ENCODE data around the gene WTAP.
A peak's percentile ranks its signal among the peaks of the same experiment; 100 is the strongest.
"Not testable (repeated sequence)": the region's sequence is repeated elsewhere in the genome, so short reads cannot be mapped to it uniquely, and the experiment has no call there.

The WTAP gene

DNA sequence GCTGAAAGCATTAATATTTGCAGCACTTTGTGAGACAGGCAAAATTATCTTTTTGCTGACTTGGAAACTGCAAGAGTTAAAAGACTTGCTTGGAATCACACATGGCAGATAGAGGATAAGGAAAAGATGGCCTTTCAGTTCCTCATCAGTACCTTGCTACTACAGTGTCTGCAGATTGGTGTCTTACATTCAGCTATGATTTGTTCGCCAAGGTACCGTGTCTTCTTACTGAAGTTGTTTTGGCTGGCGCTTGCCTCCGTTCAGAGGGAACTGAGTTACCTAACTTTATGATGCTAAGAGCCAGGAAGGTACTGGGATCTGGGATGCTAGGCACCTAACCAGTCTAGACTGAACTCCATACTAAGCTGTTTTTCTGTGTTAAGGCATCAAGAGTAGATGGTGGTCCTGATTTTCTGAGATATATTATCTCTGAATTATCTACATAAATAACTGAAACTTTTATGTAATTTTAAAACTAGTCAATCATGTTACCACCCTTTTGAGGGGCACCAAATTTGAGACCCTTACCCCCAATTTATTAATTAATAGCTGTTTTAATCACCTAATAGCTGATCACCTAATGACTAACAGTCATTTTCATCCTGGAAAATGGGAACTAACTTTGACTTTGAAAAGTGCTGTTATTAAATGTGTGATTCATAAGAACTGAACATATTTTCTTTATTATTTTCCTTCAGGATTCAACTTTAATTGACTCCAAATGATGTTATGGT is 2.5 kb downstream of the WTAP start:
- no peak for DNase-seq (ENCODE audit: low read depth in 2 of 2)

DNA sequence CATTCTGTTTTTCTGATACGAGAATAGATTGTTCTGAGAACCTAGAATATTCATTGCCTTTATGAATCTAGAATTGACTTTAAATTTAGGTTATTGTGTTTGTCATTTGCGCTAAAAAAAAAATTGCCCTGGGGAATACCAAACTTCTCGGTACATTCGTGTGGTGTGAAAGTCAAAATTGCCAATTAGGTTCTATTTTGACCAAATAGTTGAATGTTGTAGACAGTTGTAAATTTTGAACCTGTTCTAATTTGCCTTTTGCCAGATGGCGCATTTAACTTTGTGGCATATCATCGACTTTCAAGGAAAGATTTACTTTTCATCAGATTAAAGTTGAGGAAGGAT is 3.0 kb downstream of the WTAP start:
- DNase-seq (ENCODE audit: low read depth in 2 of 2), result no peak

DNA sequence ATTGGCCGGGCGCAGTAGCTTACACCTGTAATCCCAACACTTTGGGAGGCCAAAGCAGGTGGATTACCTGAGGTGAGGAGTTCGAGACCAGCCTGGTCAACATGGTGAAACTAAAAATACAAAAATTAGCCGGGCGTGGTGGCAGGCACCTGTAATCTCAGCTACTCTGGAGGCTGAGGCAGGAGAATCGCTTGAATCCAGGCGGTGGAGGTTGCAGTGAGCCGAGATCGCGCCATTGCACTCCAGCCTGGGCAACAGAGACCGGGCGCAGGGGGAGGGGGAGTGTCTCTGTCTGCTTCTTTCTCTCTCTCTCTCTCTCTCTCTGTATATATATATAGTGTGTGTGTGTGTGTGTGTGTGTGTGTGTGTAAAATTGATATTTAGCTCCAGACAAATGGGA is 5.2 kb downstream of the WTAP start:
- DNase-seq (ENCODE audit: low read depth in 2 of 2), result not testable (repeated sequence)

DNA sequence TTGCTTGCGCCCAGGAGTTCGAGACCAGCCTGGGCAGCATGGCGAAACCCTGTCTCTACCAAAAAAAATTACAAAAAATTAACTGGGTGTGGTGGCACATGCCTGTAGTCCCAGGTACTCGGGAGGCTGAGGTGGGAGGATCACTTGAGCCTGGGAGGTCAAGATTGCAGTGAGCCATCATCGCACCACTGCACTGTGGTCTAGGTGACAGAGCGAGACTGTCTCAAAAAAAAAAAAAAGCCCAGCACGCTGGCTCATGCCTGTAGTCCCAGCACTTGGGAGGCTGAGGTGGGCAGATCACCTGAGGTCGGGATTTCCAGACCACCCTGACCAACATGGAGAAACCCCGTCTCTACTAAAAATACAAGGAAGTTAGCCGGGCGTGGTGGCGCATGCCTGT is 6.1 kb downstream of the WTAP start:
- not testable (repeated sequence) for DNase-seq (ENCODE audit: low read depth in 2 of 2)

DNA sequence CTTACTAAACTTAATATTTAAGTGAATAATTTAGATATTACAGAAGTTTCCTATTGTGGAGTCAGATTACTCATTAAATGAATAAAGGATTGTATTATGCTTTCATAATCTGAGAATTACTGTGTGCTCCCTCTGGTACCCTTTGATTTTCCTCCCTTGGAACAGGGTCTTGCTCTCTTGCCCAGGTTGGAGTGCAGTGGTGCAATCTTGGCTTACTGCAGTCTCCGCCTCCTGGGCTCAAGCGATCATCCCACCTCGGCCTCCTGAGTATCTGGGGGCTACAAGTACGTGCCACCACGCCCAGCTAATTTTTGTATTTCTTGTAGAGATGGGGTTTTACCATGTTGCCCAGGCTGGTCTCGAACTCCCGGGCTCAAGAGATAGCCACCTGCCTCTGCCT is 9.6 kb downstream of the WTAP start:
- no peak for DNase-seq (ENCODE audit: low read depth in 2 of 2)

DNA sequence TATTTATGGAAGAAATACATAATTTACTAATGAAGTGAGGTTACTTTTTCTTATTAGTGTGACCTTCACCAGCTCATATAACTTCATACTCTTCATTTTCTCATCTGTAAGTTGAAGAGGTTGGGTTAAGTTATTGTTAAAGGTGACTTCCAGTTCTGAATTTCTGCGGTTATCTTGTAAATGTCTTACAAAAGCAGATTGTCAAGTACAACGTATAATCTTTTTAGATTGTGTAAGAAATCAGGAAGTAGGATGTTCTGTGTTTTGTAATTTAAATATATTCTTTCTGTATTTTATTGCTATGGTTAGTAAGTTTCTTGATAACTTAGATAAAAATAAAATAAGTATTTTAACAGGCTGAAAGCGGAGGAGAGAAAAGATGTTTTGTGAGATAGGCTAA is 12.0 kb downstream of the WTAP start:
- no peak for DNase-seq (ENCODE audit: low read depth in 2 of 2)

DNA sequence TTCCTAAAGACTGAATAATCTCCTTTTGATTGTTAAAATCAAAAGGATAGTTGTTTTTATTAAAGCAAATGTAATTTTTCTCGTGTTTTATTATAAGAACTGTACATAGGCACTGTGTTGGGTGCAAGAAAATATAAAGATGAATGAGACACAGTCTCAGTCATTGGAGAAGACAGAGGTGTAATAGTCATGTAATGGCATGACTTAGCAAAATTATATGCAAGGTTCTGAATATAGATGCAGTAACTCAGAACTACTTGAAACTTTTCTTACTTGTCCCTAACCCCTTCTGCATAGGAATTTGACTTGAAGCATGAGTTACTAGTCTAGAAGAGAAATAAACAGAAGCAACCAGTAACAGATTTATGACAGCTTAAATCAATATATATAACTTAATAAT is 14.9 kb downstream of the WTAP start:
- DNase-seq (ENCODE audit: low read depth in 2 of 2), result no peak

DNA sequence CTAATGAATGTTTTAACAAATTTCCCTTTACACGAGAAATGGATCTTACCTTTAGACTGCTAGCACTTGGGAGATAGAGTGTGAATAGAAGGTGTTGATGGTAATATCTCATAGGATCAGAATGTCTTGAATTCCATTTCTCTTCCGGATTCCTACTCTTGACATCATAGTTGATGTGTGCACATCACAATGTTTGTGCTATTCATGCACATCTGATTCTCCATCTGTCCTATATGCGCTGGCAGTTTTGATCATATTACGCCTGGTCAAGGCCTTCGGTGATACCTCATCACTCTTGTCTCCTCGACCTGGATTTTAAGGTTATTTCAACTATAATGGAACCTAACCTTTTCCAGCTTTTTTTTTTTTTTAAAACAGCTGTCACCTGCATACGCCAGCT is 17.8 kb downstream of the WTAP start:
- DNase-seq (ENCODE audit: low read depth in 2 of 2), result no peak

DNA sequence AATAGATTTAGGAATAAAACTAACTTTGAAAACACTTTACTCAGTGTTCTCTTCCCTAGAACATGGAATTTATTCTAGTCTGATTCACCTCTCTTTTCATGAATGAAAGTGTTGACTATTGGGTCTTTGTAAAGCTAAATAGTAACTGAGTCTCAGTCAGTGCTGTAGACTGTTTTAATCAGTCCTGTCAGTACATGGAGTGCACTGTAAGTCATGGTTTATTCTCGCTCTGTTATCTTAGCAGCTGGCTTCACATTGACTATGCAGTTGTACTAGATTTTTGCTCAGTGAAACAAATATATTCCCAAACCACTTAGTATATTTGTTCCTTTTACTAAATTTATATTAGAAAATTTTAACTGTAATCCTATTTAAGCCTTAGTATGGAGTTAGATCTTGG is 19.5 kb downstream of the WTAP start:
- DNase-seq (ENCODE audit: low read depth in 2 of 2), result no peak

DNA sequence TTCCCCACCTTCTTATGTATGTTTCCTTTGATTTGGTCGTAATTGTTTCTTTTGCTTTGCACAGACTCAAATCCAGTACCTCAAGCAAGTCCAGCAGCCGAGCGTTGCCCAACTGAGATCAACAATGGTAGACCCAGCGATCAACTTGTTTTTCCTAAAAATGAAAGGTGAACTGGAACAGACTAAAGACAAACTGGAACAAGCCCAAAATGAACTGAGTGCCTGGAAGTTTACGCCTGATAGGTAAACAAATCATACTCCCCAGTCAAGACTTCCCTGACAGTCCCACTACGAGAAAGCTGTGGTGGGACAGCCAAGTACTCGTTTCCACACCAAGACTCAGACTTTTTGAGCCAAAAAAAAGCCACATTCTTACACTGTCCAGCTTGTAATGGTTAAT is 20.8 kb downstream of the WTAP start:
- not testable (repeated sequence) for DNase-seq (ENCODE audit: low read depth in 2 of 2)

DNA sequence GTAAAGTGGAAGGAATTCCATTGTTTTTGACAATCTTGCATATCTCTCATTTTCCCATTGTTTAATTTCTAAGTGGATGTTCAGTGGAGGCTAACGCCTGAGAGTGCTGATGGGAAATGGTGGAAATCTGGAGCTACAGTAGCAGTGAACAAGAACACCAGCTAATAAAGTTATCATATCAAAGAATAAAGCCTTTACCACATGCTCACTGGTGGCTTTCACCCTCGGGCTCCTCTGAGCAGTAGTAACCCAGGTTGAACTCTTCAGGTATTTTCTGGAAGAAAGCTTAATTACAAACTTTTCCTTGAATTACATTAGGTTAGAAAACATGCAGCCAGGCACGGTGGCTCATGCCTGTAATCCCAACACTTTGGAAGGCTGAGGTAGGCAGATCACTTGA is 24.1 kb downstream of the WTAP start:
- DNase-seq (ENCODE audit: low read depth in 2 of 2), result no peak

DNA sequence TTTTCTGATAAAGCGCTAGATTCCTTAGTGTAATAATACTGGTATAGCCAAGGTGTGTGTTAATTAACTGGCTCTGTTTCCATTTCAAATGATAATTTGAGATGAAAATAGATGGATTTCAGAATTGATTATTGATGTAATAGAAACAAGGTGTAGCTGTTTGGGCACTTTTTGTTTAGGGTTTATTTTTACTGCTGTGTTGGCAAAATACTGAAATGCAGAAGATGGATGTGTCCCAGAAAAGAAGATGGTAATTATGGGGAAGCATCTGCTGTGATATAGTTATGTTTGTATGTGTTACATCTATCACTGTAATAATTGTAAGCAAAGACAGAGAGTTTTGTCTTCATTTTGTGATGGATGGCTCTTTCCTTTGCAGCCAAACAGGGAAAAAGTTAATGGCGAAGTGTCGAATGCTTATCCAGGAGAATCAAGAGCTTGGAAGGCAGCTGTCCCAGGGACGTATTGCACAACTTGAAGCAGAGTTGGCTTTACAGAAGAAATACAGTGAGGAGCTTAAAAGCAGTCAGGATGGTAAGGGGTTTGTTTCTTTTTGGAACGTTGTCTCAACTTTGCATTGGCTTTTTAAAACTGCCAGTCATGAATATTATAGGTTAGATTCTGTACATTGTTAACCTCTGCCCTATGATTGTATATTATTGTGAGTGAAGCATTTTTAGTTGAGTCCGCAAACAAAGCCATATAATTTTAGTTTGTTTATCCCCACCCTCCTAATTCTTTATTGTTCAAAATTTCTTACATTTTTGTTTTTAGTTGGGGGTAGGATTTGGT is 26.0 kb downstream of the WTAP start:
- DNase-seq (ENCODE audit: low read depth in 2 of 2), result no peak

DNA sequence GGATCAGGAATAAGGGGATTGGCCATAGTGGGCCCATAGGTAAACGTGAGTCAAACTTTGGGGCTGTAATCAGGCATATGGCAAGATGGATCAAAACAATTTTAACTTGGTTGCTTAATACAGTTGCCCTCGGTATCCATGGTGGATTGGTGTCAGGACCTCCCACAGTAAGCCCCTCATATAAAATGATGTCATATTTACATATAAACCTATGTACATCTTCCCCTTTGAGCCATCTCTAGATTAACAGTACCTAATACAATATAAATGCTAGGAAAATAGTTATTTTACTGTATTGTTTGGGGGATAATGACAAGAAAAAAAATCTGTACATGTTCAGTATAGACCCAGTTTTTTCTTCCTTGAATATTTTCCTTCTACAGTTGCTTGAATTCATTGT is 27.1 kb downstream of the WTAP start:
- DNase-seq (ENCODE audit: low read depth in 2 of 2), result no peak

DNA sequence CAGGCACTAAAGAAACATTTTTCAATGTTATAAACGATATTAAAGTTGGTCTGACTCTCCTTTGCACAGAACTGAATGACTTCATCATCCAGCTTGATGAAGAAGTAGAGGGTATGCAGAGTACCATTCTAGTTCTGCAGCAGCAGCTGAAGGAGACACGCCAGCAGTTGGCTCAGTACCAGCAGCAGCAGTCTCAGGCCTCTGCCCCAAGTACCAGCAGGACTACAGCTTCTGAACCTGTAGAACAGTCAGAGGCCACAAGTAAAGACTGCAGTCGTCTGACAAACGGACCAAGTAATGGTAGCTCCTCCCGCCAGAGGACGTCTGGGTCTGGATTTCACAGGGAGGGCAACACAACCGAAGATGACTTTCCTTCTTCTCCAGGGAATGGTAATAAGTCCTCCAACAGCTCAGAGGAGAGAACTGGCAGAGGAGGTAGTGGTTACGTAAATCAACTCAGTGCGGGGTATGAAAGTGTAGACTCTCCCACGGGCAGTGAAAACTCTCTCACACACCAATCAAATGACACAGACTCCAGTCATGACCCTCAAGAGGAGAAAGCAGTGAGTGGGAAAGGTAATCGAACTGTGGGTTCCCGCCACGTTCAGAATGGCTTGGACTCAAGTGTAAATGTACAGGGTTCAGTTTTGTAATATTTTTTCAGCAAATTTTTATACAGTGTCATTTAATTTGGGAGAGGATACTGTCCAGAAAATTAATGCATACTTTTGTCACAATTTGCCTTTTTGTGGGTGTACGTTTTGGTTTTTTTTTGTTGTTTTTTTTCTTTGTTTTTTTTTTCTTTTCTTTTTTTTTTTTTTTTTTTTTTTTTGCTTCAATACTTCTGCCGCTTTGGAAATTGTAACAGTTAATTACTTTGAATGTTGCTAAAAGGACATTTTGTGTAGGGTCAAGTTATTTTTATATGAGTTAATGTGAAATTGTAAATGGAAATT is 27.9 kb downstream of the WTAP start:
- no peak for DNase-seq (ENCODE audit: low read depth in 2 of 2)

DNA sequence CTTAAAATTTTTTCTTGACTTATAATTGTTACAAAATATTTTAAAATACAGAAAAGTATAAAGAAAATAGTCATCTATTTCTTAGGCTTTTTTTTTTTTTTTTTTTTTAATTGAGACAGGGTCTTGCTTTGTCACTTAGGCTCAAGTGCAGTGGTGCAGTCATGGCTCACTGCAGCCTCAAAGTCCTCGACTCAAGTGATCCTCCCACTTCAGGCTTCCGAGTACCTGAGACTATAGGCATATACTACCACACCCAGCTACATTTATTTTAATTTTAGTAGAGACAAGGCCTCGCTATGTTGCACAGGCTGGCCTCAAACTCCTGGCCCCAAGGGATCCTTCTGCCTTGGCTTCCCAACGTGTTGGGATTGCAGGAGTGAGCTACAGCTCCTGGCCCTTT is 29.2 kb downstream of the WTAP start:
- DNase-seq (ENCODE audit: low read depth in 2 of 2), result no peak

DNA sequence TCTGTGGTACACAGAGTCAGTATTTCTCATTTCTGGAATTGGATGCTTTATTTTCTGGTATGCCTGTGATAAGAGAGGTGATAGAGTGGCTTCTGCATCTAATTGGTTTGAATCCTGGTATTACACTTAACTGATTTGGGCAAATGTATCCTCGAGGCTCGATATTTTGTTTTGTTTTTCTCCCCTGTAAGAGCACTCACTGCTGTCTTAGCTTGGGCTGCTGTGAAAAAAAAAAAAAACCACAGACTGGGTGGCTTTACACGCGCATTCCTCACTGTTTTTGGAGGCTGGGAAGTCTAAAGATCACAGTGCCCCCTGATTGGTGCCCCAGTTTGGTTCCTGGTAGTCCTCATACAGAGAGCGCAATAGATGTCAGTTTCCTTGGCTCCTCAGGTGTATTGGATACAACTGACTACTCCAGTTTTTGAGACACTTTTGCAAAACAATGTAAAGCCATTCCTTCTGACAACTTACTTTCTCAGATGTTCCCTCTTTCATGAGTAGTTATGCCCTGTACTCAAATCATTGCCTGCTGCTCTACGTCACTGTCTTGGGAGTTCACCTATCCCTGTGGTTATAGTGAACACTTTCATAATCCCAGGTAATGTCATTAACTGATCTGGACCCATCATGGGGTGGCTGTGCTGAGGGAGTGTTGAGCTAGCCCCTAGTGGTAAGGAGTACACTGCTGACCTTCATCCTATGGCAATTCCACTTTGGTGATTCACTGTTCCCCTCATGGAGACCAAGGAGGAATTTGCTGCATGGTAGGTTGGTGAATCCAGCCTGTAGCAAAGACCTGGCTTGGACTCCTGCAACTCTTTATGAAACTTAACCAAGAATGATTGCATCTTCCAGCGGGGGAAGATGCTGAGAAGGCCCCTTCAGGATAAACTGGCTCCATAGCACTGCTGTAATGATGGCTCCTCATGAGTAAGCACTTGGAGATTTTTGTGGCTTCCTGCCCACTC is 31.0 kb downstream of the WTAP start:
- no peak for DNase-seq (ENCODE audit: low read depth in 2 of 2)

DNA sequence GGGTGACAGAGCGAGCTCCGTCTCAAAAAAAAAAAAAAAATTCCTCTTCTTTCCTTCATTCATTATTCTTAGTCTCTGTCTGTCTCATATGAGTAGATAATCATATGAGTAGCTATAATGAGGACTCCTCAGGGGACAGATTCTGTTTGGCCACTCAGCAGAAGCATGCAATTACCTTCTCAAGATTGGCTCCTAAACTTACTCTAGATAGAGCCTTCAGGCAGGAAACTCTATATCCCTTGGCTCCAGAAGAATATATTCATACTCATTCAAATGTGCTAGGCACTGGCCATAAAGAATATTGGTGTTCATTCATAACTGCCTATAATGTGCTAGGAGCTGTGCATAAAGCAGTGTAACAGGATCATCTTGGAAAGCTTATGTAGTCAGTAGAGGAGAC is 32.3 kb downstream of the WTAP start:
- no peak for DNase-seq (ENCODE audit: low read depth in 2 of 2)

DNA sequence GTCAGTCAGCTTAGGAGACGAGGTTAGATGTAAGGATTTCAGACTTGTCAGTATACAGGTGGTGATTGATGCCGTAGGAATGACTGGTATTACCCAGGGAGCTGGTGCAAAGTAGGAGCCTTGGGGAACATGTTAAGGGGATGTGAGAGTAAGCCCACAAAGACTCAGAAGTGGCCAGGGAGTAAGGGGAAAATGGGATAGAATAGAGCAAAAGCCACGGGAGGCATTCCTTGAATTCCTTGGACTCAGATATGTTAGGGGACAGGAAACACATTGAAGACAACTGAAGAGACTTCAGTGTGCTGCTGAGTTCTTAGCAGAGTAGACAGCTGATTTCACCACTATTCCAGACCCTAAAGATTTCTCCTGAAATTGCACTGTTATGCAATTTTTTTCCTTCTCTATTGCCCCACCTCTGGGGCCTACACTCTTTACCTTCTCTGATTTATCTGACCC is 33.3 kb downstream of the WTAP start:
- DNase-seq (ENCODE audit: low read depth in 2 of 2), result no peak

DNA sequence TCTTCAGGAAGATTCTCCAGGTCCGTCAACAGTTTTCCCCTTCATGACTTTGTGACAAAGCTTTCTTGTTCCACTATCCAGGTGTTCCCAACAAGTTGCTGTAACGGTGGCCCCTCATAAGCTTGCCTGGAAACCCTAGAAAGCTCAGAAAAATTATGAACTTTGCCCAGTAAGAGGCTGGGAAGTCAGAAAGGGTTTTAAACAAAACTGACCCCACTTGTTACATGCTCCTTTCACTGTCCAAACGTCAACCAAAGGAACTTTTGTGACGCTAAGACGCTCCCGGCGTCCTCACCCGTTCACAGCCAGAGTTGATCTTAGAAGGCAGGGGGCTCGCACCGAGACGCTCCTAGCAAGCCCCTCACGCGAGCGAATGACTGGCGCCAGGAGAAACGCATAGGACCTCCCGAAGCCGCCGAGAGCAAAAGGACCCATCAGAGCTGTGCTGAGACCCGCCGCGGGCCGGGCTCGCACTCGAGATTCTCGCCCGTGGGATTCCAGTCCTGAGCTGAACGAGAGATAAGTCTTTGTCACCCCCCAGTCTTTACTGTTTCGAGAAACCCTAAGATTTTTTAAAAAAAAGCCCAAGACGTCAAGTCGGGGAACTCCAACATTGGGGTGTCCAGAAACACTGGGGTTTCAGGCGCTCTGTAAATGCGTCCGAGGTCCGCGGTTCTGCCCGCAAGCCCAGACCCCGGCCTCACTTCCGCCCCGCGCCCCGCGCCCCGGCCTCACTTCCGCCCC is 34.0 kb downstream of the WTAP start:
- DNase-seq (ENCODE audit: low read depth in 2 of 2), result peak in 1 of 2 donors; percentile 9

Data from stimulated activated CD4-positive, alpha-beta T cell treated with anti-CD3 and anti-CD28 coated beads, Interleukin-4, amount 100 ng/mL, for 48 hours (primary cell).